ENCODE results near the gene RITA1. TPM values are rescaled to one million over a fixed set of nuclear protein-coding genes. Genes with fewer than 3 reads are reported as not detected.

RITA1 gene
- total RNA-seq, 1 experiment from 2014 or later = 17.5 TPM

DNA sequence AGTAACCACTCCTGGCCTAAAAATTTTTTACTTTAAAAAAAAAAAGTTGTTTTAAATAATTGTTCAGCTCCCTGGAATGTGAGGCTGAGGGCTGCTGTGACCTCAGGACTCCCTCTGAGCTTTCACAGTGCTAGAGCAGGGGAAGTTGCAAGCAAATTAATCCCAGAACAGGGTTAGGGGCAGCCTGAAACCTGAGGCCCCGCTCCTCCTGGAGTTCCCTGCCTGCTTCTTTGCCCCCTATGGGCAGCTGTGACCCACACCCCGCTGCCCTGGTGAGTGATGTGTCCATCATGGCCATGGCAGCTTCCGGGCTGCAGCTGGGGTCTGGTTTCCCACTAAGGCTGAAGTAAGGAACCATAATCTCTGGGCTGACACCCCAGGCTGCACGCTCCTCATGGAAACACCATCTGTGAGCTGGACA lies 9.5 kb downstream of the RITA1 start:
- H3K27ac Mint-ChIP-seq (ENCODE audit: low read depth, unreplicated experiment) = peak overlapping the region; percentile 49
- no TSS peak for BruUV-seq (replicated peaks)
- TF ChIP-seq, protein P1, sequence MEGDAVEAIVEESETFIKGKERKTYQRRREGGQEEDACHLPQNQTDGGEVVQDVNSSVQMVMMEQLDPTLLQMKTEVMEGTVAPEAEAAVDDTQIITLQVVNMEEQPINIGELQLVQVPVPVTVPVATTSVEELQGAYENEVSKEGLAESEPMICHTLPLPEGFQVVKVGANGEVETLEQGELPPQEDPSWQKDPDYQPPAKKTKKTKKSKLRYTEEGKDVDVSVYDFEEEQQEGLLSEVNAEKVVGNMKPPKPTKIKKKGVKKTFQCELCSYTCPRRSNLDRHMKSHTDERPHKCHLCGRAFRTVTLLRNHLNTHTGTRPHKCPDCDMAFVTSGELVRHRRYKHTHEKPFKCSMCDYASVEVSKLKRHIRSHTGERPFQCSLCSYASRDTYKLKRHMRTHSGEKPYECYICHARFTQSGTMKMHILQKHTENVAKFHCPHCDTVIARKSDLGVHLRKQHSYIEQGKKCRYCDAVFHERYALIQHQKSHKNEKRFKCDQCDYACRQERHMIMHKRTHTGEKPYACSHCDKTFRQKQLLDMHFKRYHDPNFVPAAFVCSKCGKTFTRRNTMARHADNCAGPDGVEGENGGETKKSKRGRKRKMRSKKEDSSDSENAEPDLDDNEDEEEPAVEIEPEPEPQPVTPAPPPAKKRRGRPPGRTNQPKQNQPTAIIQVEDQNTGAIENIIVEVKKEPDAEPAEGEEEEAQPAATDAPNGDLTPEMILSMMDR (IDR thresholded peaks at IDR 0.05; ENCODE audit: unreplicated experiment) = no peak
- POLR2A ChIA-PET = interaction anchor here (2.2 to 6.5 kb wide), 2 partner anchors 10 to 27 kb away, joined by 16 to 32 read pairs; partner anchors contain the start of genes DDX54, RITA1 and TPCN1
- intact Hi-C loops (cut with micrococcal nuclease) = loop anchor here (10.0 kb wide), 1 partner anchor 100 kb away; no protein-coding TSS in a partner anchor
- CTCF ChIA-PET = interaction anchor here (0.7 to 3.1 kb wide), 7 partner anchors 10 to 230 kb away, joined by 3 to 13 read pairs (median 4); partner anchors contain the start of genes DDX54 and RITA1
- H3K27me3 Mint-ChIP-seq (ENCODE audit: insufficient read depth, unreplicated experiment) = no peaks in the 10 kb centered on the region
- H3K4me1 Mint-ChIP-seq (ENCODE audit: insufficient read depth, unreplicated experiment) = peaks cover 15% of the 10 kb centered on the region
- no peak overlapping the region for H3K4me3 Mint-ChIP-seq (ENCODE audit: unreplicated experiment)
- peaks cover 31% of the 10 kb centered on the region for H3K36me3 Mint-ChIP-seq (ENCODE audit: insufficient read depth, unreplicated experiment)
- no peaks in the 10 kb centered on the region for H3K9me3 Mint-ChIP-seq (ENCODE audit: unreplicated experiment)
- no peak for DNase-seq (ENCODE audit: unreplicated experiment)

GRCh38 chr12:113195598-113195997 lies 10.1 kb downstream of the RITA1 start:
- Mint-ChIP-seq H3K4me1 (ENCODE audit: insufficient read depth, unreplicated experiment) (peaks cover 15% of the 10 kb centered on the region), H3K36me3 (ENCODE audit: insufficient read depth, unreplicated experiment) (peaks cover 28% of the 10 kb centered on the region), H3K27me3 (ENCODE audit: insufficient read depth, unreplicated experiment) (no peaks in the 10 kb centered on the region), H3K4me3 (ENCODE audit: unreplicated experiment) (no peak overlapping the region), H3K27ac (ENCODE audit: low read depth, unreplicated experiment) (no peak overlapping the region), H3K9me3 (ENCODE audit: unreplicated experiment) (no peaks in the 10 kb centered on the region)
- DNase-seq (ENCODE audit: unreplicated experiment) = no peak
- intact Hi-C loops (cut with micrococcal nuclease) = loop anchor here (10.0 kb wide), 1 partner anchor 99 kb away; no protein-coding TSS in a partner anchor
- CTCF ChIA-PET = interaction anchor here (1.0 to 3.1 kb wide), 6 partner anchors 9 to 230 kb away, joined by 3 to 13 read pairs (median 6); no protein-coding TSS in a partner anchor
- BruUV-seq (replicated peaks) = no TSS peak
- POLR2A ChIA-PET = interaction anchor here (2.2 to 6.5 kb wide), 2 partner anchors 10 to 26 kb away, joined by 16 to 32 read pairs; partner anchors contain the start of genes DDX54, RITA1 and TPCN1
- TF ChIP-seq, protein P1 (IDR thresholded peaks at IDR 0.05; ENCODE audit: unreplicated experiment) = no peak

GRCh38 chr12:113196582-113196981 lies 11.1 kb downstream of the RITA1 start:
- no peak overlapping the region for H3K4me3 Mint-ChIP-seq (ENCODE audit: unreplicated experiment)
- no TSS peak for BruUV-seq (replicated peaks)
- ChIA-PET CTCF (interaction anchor here (0.6 to 3.1 kb wide), 14 partner anchors 10 to 230 kb away, joined by 3 to 13 read pairs (median 4); a partner anchor contains a TSS), POLR2A (interaction anchor here (6.5 kb wide), 1 partner anchor 25 kb away, joined by 32 read pairs; the partner anchor contains the start of gene TPCN1)
- TF ChIP-seq, protein P1 (IDR thresholded peaks at IDR 0.05; ENCODE audit: unreplicated experiment) = no peak
- intact Hi-C loops (cut with micrococcal nuclease) = loop anchor here (2.0 to 10.0 kb wide), 2 partner anchors 98 to 164 kb away; no protein-coding TSS in a partner anchor
- no peaks in the 10 kb centered on the region for H3K9me3 Mint-ChIP-seq (ENCODE audit: unreplicated experiment)
- no peak overlapping the region for H3K27ac Mint-ChIP-seq (ENCODE audit: low read depth, unreplicated experiment)
- H3K4me1 Mint-ChIP-seq (ENCODE audit: insufficient read depth, unreplicated experiment) = peaks cover 15% of the 10 kb centered on the region
- no peak for DNase-seq (ENCODE audit: unreplicated experiment)
- peaks cover 22% of the 10 kb centered on the region for H3K36me3 Mint-ChIP-seq (ENCODE audit: insufficient read depth, unreplicated experiment)
- no peaks in the 10 kb centered on the region for H3K27me3 Mint-ChIP-seq (ENCODE audit: insufficient read depth, unreplicated experiment)

GRCh38 chr12:113196990-113197389 lies 11.5 kb downstream of the RITA1 start:
- ChIA-PET CTCF (interaction anchor here (0.5 to 1.8 kb wide), 25 partner anchors 8 to 741 kb away, joined by 3 to 13 read pairs (median 3); a partner anchor contains a TSS), POLR2A (interaction anchor here (0.7 to 6.5 kb wide), 2 partner anchors 14 to 25 kb away, joined by 3 to 32 read pairs; partner anchors contain the start of gene TPCN1)
- Mint-ChIP-seq H3K36me3 (ENCODE audit: insufficient read depth, unreplicated experiment) (peaks cover 18% of the 10 kb centered on the region), H3K4me3 (ENCODE audit: unreplicated experiment) (no peak overlapping the region), H3K9me3 (ENCODE audit: unreplicated experiment) (no peaks in the 10 kb centered on the region), H3K27me3 (ENCODE audit: insufficient read depth, unreplicated experiment) (no peaks in the 10 kb centered on the region), H3K27ac (ENCODE audit: low read depth, unreplicated experiment) (no peak overlapping the region), H3K4me1 (ENCODE audit: insufficient read depth, unreplicated experiment) (peaks cover 15% of the 10 kb centered on the region)
- intact Hi-C loops (cut with micrococcal nuclease) = loop anchor here (1.0 to 10.0 kb wide), 4 partner anchors 98 to 228 kb away; no protein-coding TSS in a partner anchor
- TF ChIP-seq, protein P1 (IDR thresholded peaks at IDR 0.05; ENCODE audit: unreplicated experiment) = peak; percentile 66
- no TSS peak for BruUV-seq (replicated peaks)
- peak; percentile 88 for DNase-seq (ENCODE audit: unreplicated experiment)

Measured in MCF 10A (cell line).